ENCODE measurements around the gene CCDC82.

Gene CCDC82

GRCh38 chr11:96329419-96329818, 60.3 kb downstream of the CCDC82 start:
- DNase-seq (ENCODE audit: low read depth in 2 of 2), result no peak

DNA sequence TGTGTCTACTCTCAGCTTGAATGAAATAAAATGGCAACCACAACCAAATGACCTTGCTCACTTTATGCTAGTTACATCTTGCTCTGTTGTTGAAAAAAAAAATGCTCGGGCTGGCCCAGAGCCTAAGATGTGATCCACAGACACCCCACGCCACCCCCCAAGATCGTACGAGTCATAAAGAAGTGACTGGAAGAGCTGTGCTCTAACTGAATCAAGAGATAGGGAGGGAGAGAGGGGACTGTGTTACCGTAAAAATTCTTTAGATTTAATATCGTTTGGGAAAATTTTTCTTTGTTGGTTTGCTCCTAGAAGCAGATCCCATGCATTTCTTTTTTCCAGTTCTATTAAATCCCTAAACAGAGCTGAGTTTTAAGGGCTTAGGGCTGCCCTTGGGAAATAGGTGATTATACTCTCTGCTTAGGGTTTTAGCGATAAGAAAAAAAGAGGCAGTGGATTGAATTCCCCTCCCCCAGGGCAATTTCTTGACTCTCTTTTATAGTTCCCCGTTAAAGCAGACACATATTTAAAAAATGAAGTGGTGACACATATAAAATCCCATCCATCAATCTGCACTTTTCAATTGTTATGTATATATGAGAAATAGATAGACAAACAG, 61.2 kb downstream of the CCDC82 start:
- DNase-seq (ENCODE audit: low read depth in 2 of 2), result no peak

- no peak for DNase-seq (ENCODE audit: low read depth in 2 of 2)
Measured at GRCh38 chr11:96326959-96327358, 62.8 kb downstream of the CCDC82 start.

DNA sequence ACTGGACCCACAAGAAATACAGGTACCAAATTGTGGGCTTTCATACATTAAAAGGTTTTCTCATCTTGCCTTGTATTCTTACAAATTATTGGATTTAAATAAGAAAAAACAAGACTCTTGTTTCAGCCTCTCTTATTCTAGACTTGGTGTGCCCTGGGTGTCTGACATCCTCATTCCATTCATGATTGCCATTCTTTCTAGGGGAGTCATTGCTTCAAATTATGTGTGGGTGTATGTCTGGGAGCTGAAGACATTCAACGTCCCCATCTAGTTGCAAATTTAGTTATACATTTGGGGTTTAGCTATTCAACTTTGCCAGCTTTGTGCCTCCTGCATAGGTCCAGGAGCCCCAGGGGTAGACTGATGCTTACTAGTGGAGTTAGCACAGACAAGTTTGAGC, 64.8 kb downstream of the CCDC82 start:
- DNase-seq (ENCODE audit: low read depth in 2 of 2), result no peak

DNA sequence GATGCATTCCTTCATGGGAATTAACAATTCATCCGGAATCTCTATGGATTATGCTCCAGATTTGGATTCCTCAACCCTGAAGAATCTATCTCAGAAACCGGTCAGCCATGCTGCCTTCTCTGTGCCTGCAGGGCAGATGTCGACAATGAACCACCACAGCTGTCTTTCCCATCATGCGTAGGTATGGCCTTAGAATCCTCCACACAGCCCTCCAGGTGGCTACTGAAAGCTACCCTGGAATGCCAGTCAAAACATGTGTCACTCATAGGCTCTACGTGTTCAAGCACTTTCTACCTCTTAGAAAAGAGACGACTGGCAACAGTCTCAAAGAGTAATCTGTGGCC, 66.1 kb downstream of the CCDC82 start:
- DNase-seq (ENCODE audit: low read depth in 2 of 2), result no peak

DNA sequence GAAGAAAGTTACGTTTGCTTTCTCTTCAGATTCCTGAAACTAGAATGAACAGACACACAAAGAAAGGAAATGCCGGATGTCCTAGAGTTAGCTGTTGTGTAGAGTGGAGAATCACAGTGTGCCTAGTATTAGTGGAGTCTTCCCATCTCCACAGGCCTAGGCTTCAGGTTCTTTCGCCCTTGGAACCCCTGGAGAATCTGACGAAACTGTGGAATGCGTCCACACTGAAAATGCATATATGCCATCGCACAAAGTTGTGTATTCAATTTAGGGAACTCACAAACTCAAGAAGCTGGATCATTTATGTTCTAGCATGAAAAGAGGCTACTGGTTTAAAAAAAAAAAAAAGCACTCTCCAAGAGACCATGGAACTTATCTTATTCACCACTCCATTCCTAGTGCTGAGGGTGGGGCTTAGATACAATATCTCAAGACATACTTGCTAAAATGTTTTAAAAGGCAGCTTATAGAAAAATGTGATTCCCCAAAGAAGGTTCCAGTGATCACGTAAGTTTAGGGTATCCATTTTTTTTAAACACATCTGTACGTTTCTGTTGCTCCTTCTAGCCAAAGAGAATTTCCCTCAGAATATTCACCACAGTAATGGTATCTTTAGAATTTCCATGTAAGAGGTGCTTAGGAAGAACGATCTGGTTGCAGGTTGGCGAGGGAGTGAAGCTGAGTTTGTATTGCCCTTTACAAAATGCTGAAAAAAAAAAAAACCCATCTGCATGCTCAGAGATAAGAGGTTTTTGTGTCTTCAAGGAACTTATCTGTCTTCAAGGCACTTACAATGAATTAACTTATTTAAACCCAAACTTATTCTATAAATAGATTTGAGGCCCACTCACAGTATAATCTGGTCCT, 66.7 kb downstream of the CCDC82 start:
- DNase-seq (ENCODE audit: low read depth in 2 of 2), result no peak

GRCh38 chr11:96321091-96321490, 68.6 kb downstream of the CCDC82 start:
- DNase-seq (ENCODE audit: low read depth in 2 of 2), result no peak

- no peak for DNase-seq (ENCODE audit: low read depth in 2 of 2)
Measured at GRCh38 chr11:96319898-96320656, 69.6 kb downstream of the CCDC82 start.

DNA sequence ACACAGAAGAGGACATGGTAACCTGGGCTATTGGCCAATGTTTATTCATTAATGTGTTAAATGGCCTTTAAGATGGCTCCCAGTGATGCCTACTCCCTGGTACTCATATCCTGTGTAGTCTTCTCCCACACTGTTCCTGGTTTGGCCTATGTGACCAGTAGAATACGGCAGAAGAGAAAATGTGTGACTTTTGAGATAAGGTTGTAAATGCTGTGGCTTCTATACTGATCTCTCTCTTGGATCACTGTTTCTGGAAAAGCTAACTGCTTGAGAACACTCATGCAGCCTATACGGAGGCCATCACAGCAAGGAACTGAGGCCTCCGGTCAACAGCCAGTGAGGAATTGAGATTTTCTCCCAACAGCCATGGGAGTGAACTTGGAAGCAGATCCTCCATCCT, 70.9 kb downstream of the CCDC82 start:
- DNase-seq (ENCODE audit: low read depth in 2 of 2), result no peak

DNA sequence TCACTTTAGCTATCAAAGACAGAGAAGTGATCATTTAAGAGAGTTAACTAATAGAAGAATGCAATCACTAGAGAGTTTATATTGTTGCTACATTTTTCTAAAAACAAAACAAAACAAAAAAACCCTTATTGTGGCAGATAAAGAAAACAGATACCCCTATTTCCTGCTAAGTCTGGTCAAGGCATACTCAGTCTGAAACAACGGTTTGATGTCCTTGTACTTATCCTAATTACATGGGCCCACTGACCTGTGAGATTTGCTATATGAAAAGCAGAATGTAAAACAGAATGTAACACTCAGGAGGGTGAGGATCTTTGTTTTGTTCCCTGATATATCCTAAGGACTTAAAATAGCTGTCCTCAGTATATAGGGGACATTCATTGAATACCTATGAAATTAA, 71.3 kb downstream of the CCDC82 start:
- DNase-seq (ENCODE audit: low read depth in 2 of 2), result no peak

DNA sequence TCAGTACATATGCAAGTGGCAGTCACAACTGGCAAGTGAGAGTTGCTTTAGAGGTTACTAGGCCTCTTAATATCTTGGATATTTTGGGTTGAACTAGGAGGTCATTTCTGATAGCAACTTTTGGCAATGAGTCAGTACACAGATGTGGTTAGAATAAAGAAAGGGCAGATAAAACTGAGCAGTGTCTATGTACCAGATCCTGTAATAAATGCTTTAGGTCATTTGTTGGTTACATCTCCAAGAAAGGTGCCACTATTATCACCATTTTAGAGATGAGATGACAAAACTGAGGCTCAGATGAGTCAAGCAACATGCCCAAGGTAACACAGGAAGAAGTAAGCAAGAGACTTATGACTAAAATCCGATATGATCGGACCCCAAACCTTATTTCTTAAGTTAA, 71.7 kb downstream of the CCDC82 start:
- DNase-seq (ENCODE audit: low read depth in 2 of 2), result no peak

GRCh38 chr11:96317571-96317970, 72.1 kb downstream of the CCDC82 start:
- DNase-seq (ENCODE audit: low read depth in 2 of 2), result no peak

- DNase-seq (ENCODE audit: low read depth in 2 of 2), result no peak
Measured at GRCh38 chr11:96316869-96317268, 72.8 kb downstream of the CCDC82 start.

GRCh38 chr11:96315476-96315875, 74.2 kb downstream of the CCDC82 start:
- no peak for DNase-seq (ENCODE audit: low read depth in 2 of 2)

GRCh38 chr11:96314326-96315020, 75.2 kb downstream of the CCDC82 start:
- DNase-seq (ENCODE audit: low read depth in 2 of 2), result no peak

GRCh38 chr11:96313163-96313562, 76.5 kb downstream of the CCDC82 start:
- no peak for DNase-seq (ENCODE audit: low read depth in 2 of 2)

GRCh38 chr11:96311120-96311568, 78.6 kb downstream of the CCDC82 start:
- DNase-seq (ENCODE audit: low read depth in 2 of 2), result no peak

- DNase-seq (ENCODE audit: low read depth in 2 of 2), result no peak
Measured at GRCh38 chr11:96310236-96310635, 79.5 kb downstream of the CCDC82 start.

DNA sequence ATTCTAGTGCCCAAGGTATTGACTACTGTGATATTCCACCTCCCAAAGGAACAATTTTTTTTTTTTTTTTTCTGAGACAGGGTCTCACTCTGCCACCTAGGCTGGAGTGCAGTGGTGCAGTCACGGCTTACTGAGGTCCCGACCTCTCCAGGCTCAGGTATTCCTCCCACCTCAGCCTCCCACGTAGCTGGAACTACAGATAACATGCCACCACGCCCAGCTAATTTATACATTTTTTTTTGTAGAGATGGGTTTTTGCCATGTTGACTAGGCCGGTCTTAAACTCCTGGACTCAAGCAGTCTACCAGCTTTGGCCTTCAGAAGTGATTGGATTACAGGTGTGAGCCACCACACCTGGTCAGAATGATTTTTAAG, 80.1 kb downstream of the CCDC82 start:
- no peak for DNase-seq (ENCODE audit: low read depth in 2 of 2)

GRCh38 chr11:96309016-96309642, 80.6 kb downstream of the CCDC82 start:
- no peak for DNase-seq (ENCODE audit: low read depth in 2 of 2)

GRCh38 chr11:96307776-96308140, 82.0 kb downstream of the CCDC82 start:
- no peak for DNase-seq (ENCODE audit: low read depth in 2 of 2)

Measured in stimulated activated CD4-positive, alpha-beta T cell treated with anti-CD3 and anti-CD28 coated beads, Interleukin-1b, Interleukin-23, amount 100 ng/mL, for 1 hour (primary cell).